ENCODE results near the gene ADISSP. TPM values are rescaled to one million over a fixed set of nuclear protein-coding genes. Genes with fewer than 3 reads are reported as not detected.

The ADISSP gene
- total and polyA plus RNA-seq, 2 donors (not counting 1 experiment from before 2014, with no cell fraction given), result 17.0 to 23.5 TPM

GRCh38 chr20:3796477-3797225 is 29.1 kb upstream of the ADISSP start:
- Histone ChIP-seq H3K4me1 (ENCODE audit: control insufficient read depth, extremely low read depth, insufficient read depth, low read length) (peaks cover 21% of the 10 kb centered on the region), H3K79me2 (ENCODE audit: control insufficient read depth, insufficient read depth, low read length) (peaks cover 51% of the 10 kb centered on the region), H3K9ac (ENCODE audit: insufficient read depth, low read length) (peak overlapping the region; percentile 60), H3K4me3 (replicated peaks in 1 of 4; ENCODE audit: control extremely low read depth in 1 of 4, insufficient read depth in 1 of 4, low read depth in 3 of 4, low read length in 4 of 4) (peak overlapping the region; percentile 67 to 97 (median 86)), H2AFZ (ENCODE audit: low read length) (no peak overlapping the region), H3K27ac (ENCODE audit: insufficient read depth, low read length) (peak overlapping the region; percentile 78), H3K9me3 (ENCODE audit: control insufficient read depth, insufficient read depth, low read depth, low read length) (no peaks in the 10 kb centered on the region), H3K4me2 (ENCODE audit: extremely low read depth, insufficient read depth, low read length) (peak overlapping the region; percentile 60), H3K36me3 (ENCODE audit: control insufficient read depth, insufficient read depth, low read length) (peaks cover 26% of the 10 kb centered on the region), H3K27me3 (ENCODE audit: control insufficient read depth, insufficient read depth, low read length) (no peaks in the 10 kb centered on the region), H4K20me1 (ENCODE audit: control insufficient read depth, extremely low read depth, insufficient read depth, low read length) (no peaks in the 10 kb centered on the region)
- TF ChIP-seq EZH2 (IDR thresholded peaks at IDR 0.05; ENCODE audit: low read length, missing control alignments), result no peak
- no peak for TF ChIP-seq CTCF (conservative IDR thresholded peaks at IDR 0.05 in 1 of 2, IDR thresholded peaks at IDR 0.05 in 1 of 2; ENCODE audit: low read depth in 1 of 2, low read length in 2 of 2)
- DNase-seq (ENCODE audit: low read depth in 2 of 2), result no peak

- Histone ChIP-seq H3K79me2 (ENCODE audit: control insufficient read depth, insufficient read depth, low read length) (peaks cover 43% of the 10 kb centered on the region), H3K4me1 (ENCODE audit: control insufficient read depth, extremely low read depth, insufficient read depth, low read length) (peaks cover 21% of the 10 kb centered on the region), H3K36me3 (ENCODE audit: control insufficient read depth, insufficient read depth, low read length) (peaks cover 18% of the 10 kb centered on the region), H3K4me3 (replicated peaks in 1 of 4; ENCODE audit: control extremely low read depth in 1 of 4, insufficient read depth in 1 of 4, low read depth in 3 of 4, low read length in 4 of 4) (peak within 1 kb of the TSS; percentile 73 to 97 (median 86)), H3K9ac (ENCODE audit: insufficient read depth, low read length) (peak within 1 kb of the TSS; percentile 89), H3K27me3 (ENCODE audit: control insufficient read depth, insufficient read depth, low read length) (no peaks in the 10 kb centered on the region), H3K9me3 (ENCODE audit: control insufficient read depth, insufficient read depth, low read depth, low read length) (no peaks in the 10 kb centered on the region), H3K4me2 (ENCODE audit: extremely low read depth, insufficient read depth, low read length) (peak within 1 kb of the TSS; percentile 83), H4K20me1 (ENCODE audit: control insufficient read depth, extremely low read depth, insufficient read depth, low read length) (no peaks in the 10 kb centered on the region), H3K27ac (ENCODE audit: insufficient read depth, low read length) (peak within 1 kb of the TSS; percentile 97), H2AFZ (ENCODE audit: low read length) (peak within 1 kb of the TSS; percentile 84)
- peak; percentile 87 to 95 for DNase-seq (ENCODE audit: low read depth in 2 of 2)
- TF ChIP-seq CTCF (conservative IDR thresholded peaks at IDR 0.05 in 1 of 2, IDR thresholded peaks at IDR 0.05 in 1 of 2; ENCODE audit: low read depth in 1 of 2, low read length in 2 of 2) (peak; percentile 41 to 50), EZH2 (IDR thresholded peaks at IDR 0.05; ENCODE audit: low read length, missing control alignments) (no peak)
These were observed 28.2 kb upstream of the ADISSP start, which contains the start of gene CDC25B for GRCh38 chr20:3795511-3796468. CDC25B (plus strand) TSS chr20:3796310; CDS start chr20:3796532, 222 bp downstream.
